Transverse colon (tissue), 4 donors: ENCODE measurements around the gene SFXN4. TPM values are rescaled to one million over a fixed set of nuclear protein-coding genes. Genes with fewer than 3 reads are reported as not detected.

Experiments used
- DNase-seq: peaks from one replicate; pipeline ENCODE4 v3.0.0-alpha.2; 2019
- H3K27ac ChIP-seq, 4 donors: fragments of 200-600 bp; sonication (generic); 2 replicates each; pipeline ENCODE4 v1.5.1; 2016 to 2018; ENCODE audit warnings: inconsistent platforms in 4 of 4
- H3K27me3 ChIP-seq: fragments of 200-600 bp; sonication (generic); 2 replicates; pipeline ENCODE4 v1.5.1; 2017; ENCODE audit warnings: inconsistent platforms
- H3K36me3 ChIP-seq, 4 donors: fragments of 200-600 bp; sonication (generic); 2 replicates each; pipeline ENCODE4 v1.5.1; 2017 to 2019; ENCODE audit warnings: inconsistent platforms in 4 of 4
- H3K4me1 ChIP-seq, 4 donors: fragments of 200-600 bp; sonication (generic); 2 replicates each; pipeline ENCODE4 v1.5.1; 2017 to 2020; ENCODE audit warnings: inconsistent platforms in 4 of 4
- H3K4me3 ChIP-seq, 4 donors: fragments of 200-600 bp; sonication (generic); 1 replicate in 1 of 4; 2 replicates in 3 of 4; pipeline versions ENCODE4 v1.5.1 to v1.6.1; 2017 to 2019; ENCODE audit warnings: inconsistent platforms in 4 of 4
- H3K9me3 ChIP-seq, 2 donors: fragments of 200-600 bp; sonication (generic); 2 replicates each; pipeline ENCODE4 v1.5.1; 2017 to 2019; ENCODE audit warnings: inconsistent platforms in 2 of 2
- CTCF ChIP-seq, 5 experiments: fragments of 200-600 bp in 3 of 5; fragments of 450-650 bp in 2 of 5; sonication (generic) in 3 of 5; IDR thresholded peaks; 1 replicate in 2 of 5; 2 replicates in 3 of 5; pipeline ENCODE4 v1.5.1; 2016 to 2017; ENCODE audit warnings: antibody characterized with exemption in 5 of 5, inconsistent platforms in 3 of 5, mild to moderate bottlenecking in 2 of 5, moderate library complexity in 1 of 5
- EP300 ChIP-seq: sonication (generic); formaldehyde crosslinking; IDR thresholded peaks from one replicate; pipeline ENCODE4 v1.6.1; 2017; ENCODE audit warnings: antibody characterized with exemption, low read depth
- POLR2A ChIP-seq: fragments of 450-650 bp; IDR thresholded peaks from one replicate; pipeline ENCODE4 v1.6.1; 2016; ENCODE audit warnings: antibody characterized with exemption, mild to moderate bottlenecking, moderate library complexity
- POLR2AphosphoS5 ChIP-seq, 3 donors: sonication (generic); formaldehyde crosslinking; IDR thresholded peaks; one replicate each; pipeline ENCODE4 v1.6.1; 2016; ENCODE audit warnings: antibody characterized with exemption in 3 of 3
- WGBS, 2 donors: methylation state at CpG; one replicate each; pipeline ENCODE4 v1.1.5; 2018; ENCODE audit warnings: low coverage in 1 of 2; 5-methylcytosine and 5-hydroxymethylcytosine counted together
- in situ Hi-C, 4 donors: fragments of 200-750 bp; cut with MboI; loops; one replicate each; pipeline versions ENCODE4 v1.15.0 to v1.15.1; 2017; ENCODE audit warnings: low sequenced_read_pairs in 3 of 4, low pct_ligation_motif_present in 1 of 4, low pct_unique_long_range_greater_than_20kb in 1 of 4
- intact Hi-C: fragments of 100-400 bp; cut with DNase I; formaldehyde crosslinking; loops from one replicate; pipeline ENCODE4 v1.15.1; 2023; ENCODE audit warnings: low total_unique reads
- total RNA-seq, 4 donors: library from RNA; depleted of rRNA; stranded (reverse); fragments of >200 nt; gene quantifications; one replicate each; pipeline ENCODE4 v1.1.0, GENCODE V29; 2016

SFXN4 gene
- total RNA-seq, result 10 to 100 TPM; 15.0 to 61.3 (median 27.7) TPM

GRCh38 chr10:119165171-119166117 is at the start of gene SFXN4:
TSS of gene SFXN4 (minus strand) at chr10:119165714. CDS start at chr10:119165647, 67 bp downstream.
- no peaks in the 10 kb centered on the region for H3K27me3 ChIP-seq
- peaks cover 0 to 16% (median 13%) of the 10 kb centered on the region in 4 donors for H3K4me1 ChIP-seq
- H3K27ac ChIP-seq, result peak within 1 kb of the TSS; percentile 89 to 94 (median 91)
- intact Hi-C loops (no loop called here), in situ Hi-C loops (no loop called here)
- 0 to 2% methylated on average over 3 to 69 of the region's 90 CpGs for WGBS, 2 donors
- peaks cover 0 to 26% (median 8%) of the 10 kb centered on the region in 4 donors for H3K36me3 ChIP-seq
- peak; percentile 85 for DNase-seq
- H3K4me3 ChIP-seq, result peak within 1 kb of the TSS; percentile 68 to 84 (median 79)
- TF ChIP-seq CTCF (IDR thresholded peaks at IDR 0.05) (peak in 2 of 5 experiments; percentile 16 to 21), POLR2AphosphoS5 (IDR thresholded peaks at IDR 0.05) (peak; percentile 50 to 91 (median 77)), EP300 (no peak), POLR2A (peak; percentile 73)
- no peaks in the 10 kb centered on the region for H3K9me3 ChIP-seq

GRCh38 chr10:119211625-119212441 is 46.3 kb upstream of the SFXN4 start:
- WGBS, 2 donors, result 44 to 58% methylated on average over 5 to 12 of the region's 12 CpGs
- no peak for TF ChIP-seq POLR2AphosphoS5 (IDR thresholded peaks at IDR 0.05)
- no peak for TF ChIP-seq POLR2A
- no peak for TF ChIP-seq CTCF (IDR thresholded peaks at IDR 0.05)
- no peak for TF ChIP-seq EP300
- in situ Hi-C loops, result no loop called here
- Histone ChIP-seq H3K4me1 (peaks cover 3 to 56% (median 29%) of the 10 kb centered on the region in 4 donors), H3K27ac (peak overlapping the region; percentile 99 to 100 (median 100)), H3K4me3 (peak overlapping the region in 1 of 4 donors; percentile 1), H3K9me3 (no peaks in the 10 kb centered on the region), H3K27me3 (peaks cover 9% of the 10 kb centered on the region), H3K36me3 (no peaks in the 10 kb centered on the region)
- DNase-seq, result no peak
- intact Hi-C loops, result loop anchor here (5.0 kb wide), 1 partner anchor 40 kb away; no protein-coding TSS in a partner anchor

- Histone ChIP-seq H3K4me1 (peaks cover 6 to 60% (median 33%) of the 10 kb centered on the region in 4 donors), H3K9me3 (no peaks in the 10 kb centered on the region), H3K4me3 (peak overlapping the region in 1 of 4 donors; percentile 1), H3K27me3 (peaks cover 9% of the 10 kb centered on the region), H3K36me3 (no peaks in the 10 kb centered on the region), H3K27ac (peak overlapping the region; percentile 99 to 100 (median 100))
- DNase-seq, result no peak
- TF ChIP-seq CTCF (IDR thresholded peaks at IDR 0.05) (no peak), POLR2AphosphoS5 (IDR thresholded peaks at IDR 0.05) (peak in 2 of 3 donors; percentile 29 to 44)
- in situ Hi-C loops, result no loop called here
- 75 to 79% methylated on average over 3 of the region's 3 CpGs for WGBS, 2 donors
- intact Hi-C loops, result loop anchor here (5.0 kb wide), 1 partner anchor 41 kb away; no protein-coding TSS in a partner anchor
Observed at GRCh38 chr10:119211176-119211575, 45.7 kb upstream of the SFXN4 start.

GRCh38 chr10:119210633-119211032 is 45.1 kb upstream of the SFXN4 start:
- Histone ChIP-seq H3K9me3 (no peaks in the 10 kb centered on the region), H3K4me1 (peaks cover 11 to 65% (median 38%) of the 10 kb centered on the region in 4 donors), H3K27ac (peak overlapping the region; percentile 99 to 100 (median 100)), H3K36me3 (no peaks in the 10 kb centered on the region), H3K27me3 (peaks cover 9% of the 10 kb centered on the region), H3K4me3 (no peak overlapping the region)
- TF ChIP-seq POLR2A, result no peak
- no peak for TF ChIP-seq CTCF (IDR thresholded peaks at IDR 0.05)
- TF ChIP-seq EP300, result no peak
- no peak for TF ChIP-seq POLR2AphosphoS5 (IDR thresholded peaks at IDR 0.05)
- in situ Hi-C loops, result no loop called here
- 74 to 80% methylated on average over 2 of the region's 2 CpGs for WGBS, 2 donors
- intact Hi-C loops, result loop anchor here (5.0 kb wide), 1 partner anchor 42 kb away; no protein-coding TSS in a partner anchor
- no peak for DNase-seq
